CD14-positive monocyte (primary cell): Measurements from ENCODE around the gene PSMD12. TPM values are rescaled to one million over a fixed set of nuclear protein-coding genes. Genes with fewer than 3 reads are reported as not detected.

ENCODE experiments used
- DNase-seq, 3 donors: peaks; one replicate each; pipeline ENCODE4 v3.0.0-alpha.2; 2011 to 2022
- H2AFZ ChIP-seq: 2 replicates; pipeline ENCODE4 v1.6.0; 2012; ENCODE audit warnings: mild to moderate bottlenecking, low read depth, low read length, inconsistent platforms; ENCODE audit not compliant: insufficient read depth, poor library complexity, severe bottlenecking
- H3K27ac ChIP-seq, 2 donors: 1 replicate in 1 of 2; 2 replicates in 1 of 2; pipeline ENCODE4 v1.5.1; 2012 to 2013; ENCODE audit warnings: low read length in 2 of 2, control low read depth in 1 of 2, inconsistent platforms in 1 of 2, low read depth in 1 of 2, mild to moderate bottlenecking in 1 of 2
- H3K27me3 ChIP-seq, 2 donors: one replicate each; pipeline versions ENCODE4 v1.6.0 to v1.6.1; 2011 to 2013; ENCODE audit warnings: low read length in 2 of 2; ENCODE audit not compliant: control insufficient read depth in 2 of 2, insufficient read depth in 2 of 2
- H3K36me3 ChIP-seq, 2 donors: replicated peaks in 1 of 2; 1 replicate in 1 of 2; 2 replicates in 1 of 2; pipeline versions ENCODE4 v1.5.1 to v1.6.1; 2012 to 2013; ENCODE audit warnings: low read length in 2 of 2, control low read depth in 1 of 2, inconsistent platforms in 1 of 2, mild to moderate bottlenecking in 1 of 2; ENCODE audit not compliant: insufficient read depth in 2 of 2, control insufficient read depth in 1 of 2
- H3K4me1 ChIP-seq, 2 donors: 1 replicate in 1 of 2; 2 replicates in 1 of 2; pipeline versions ENCODE4 v1.5.1 to v1.6.1; 2012 to 2013; ENCODE audit warnings: low read length in 2 of 2, control low read depth in 1 of 2, inconsistent platforms in 1 of 2, mild to moderate bottlenecking in 1 of 2, moderate library complexity in 1 of 2; ENCODE audit not compliant: insufficient read depth in 2 of 2, control insufficient read depth in 1 of 2
- H3K4me2 ChIP-seq: replicated peaks from 2 replicates; pipeline ENCODE3; 2012; ENCODE audit warnings: low read length, moderate library complexity, mild to moderate bottlenecking; ENCODE audit not compliant: poor library complexity, severe bottlenecking; ENCODE audit errors: extremely low read depth
- H3K4me3 ChIP-seq, 3 experiments: fragments of 200-600 bp in 1 of 3; sonication (generic) in 1 of 3; replicated peaks in 1 of 3; 1 replicate in 2 of 3; 2 replicates in 1 of 3; pipeline ENCODE4 v1.5.1; 2011 to 2013; ENCODE audit warnings: low read length in 3 of 3, mild to moderate bottlenecking in 3 of 3, control low read depth in 2 of 3, low read depth in 2 of 3, inconsistent platforms in 1 of 3, moderate library complexity in 1 of 3
- H3K79me2 ChIP-seq: 2 replicates; pipeline ENCODE4 v1.6.0; 2012; ENCODE audit warnings: mild to moderate bottlenecking, control low read depth, inconsistent platforms, low read length, moderate library complexity; ENCODE audit not compliant: insufficient read depth
- H3K9ac ChIP-seq: 2 replicates; pipeline ENCODE4 v1.6.0; 2017; ENCODE audit warnings: low read length, mild to moderate bottlenecking; ENCODE audit not compliant: insufficient read depth, poor library complexity, severe bottlenecking
- H3K9me3 ChIP-seq, 2 donors: replicated peaks in 1 of 2; 1 replicate in 1 of 2; 2 replicates in 1 of 2; pipeline versions ENCODE4 v1.5.1 to v1.6.1; 2012 to 2013; ENCODE audit warnings: low read length in 2 of 2, control low read depth in 1 of 2; ENCODE audit not compliant: control insufficient read depth in 1 of 2, insufficient read depth in 1 of 2
- H4K20me1 ChIP-seq: 2 replicates; pipeline ENCODE4 v1.6.0; 2012; ENCODE audit warnings: mild to moderate bottlenecking, low read length, control low read depth, moderate library complexity; ENCODE audit not compliant: insufficient read depth
- H3K27ac Mint-ChIP-seq, 7 donors: one replicate each; pipeline ENCODE4 v1.8.0; 2020; ENCODE audit warnings: mild to moderate bottlenecking in 7 of 7, mixed read lengths in 7 of 7, moderate library complexity in 6 of 7, inconsistent platforms in 2 of 7
- H3K27me3 Mint-ChIP-seq, 3 donors: one replicate each; pipeline ENCODE4 v1.8.0; 2021 to 2022; ENCODE audit warnings: low read depth in 3 of 3, mild to moderate bottlenecking in 3 of 3, mixed read lengths in 3 of 3, moderate library complexity in 3 of 3, inconsistent platforms in 1 of 3
- H3K36me3 Mint-ChIP-seq, 2 donors: one replicate each; pipeline ENCODE4 v1.8.0; 2020; ENCODE audit warnings: mixed read lengths in 2 of 2, inconsistent platforms in 1 of 2, mild to moderate bottlenecking in 1 of 2
- H3K4me1 Mint-ChIP-seq: one replicate; pipeline ENCODE4 v1.8.0; 2020; ENCODE audit warnings: mild to moderate bottlenecking, mixed read lengths
- H3K4me3 Mint-ChIP-seq, 2 donors: one replicate each; pipeline ENCODE4 v1.8.0; 2020; ENCODE audit warnings: mild to moderate bottlenecking in 2 of 2, mixed read lengths in 2 of 2, moderate library complexity in 1 of 2
- H3K9me3 Mint-ChIP-seq, 7 donors: one replicate each; pipeline ENCODE4 v1.8.0; 2020 to 2022; ENCODE audit warnings: mixed read lengths in 7 of 7, mild to moderate bottlenecking in 6 of 7, moderate library complexity in 6 of 7, inconsistent platforms in 2 of 7
- WGBS: methylation state at CpG from one replicate; pipeline ENCODE4 v1.1.5; 2013; ENCODE audit warnings: missing lambda C conversion rate; ENCODE audit not compliant: insufficient coverage; 5-methylcytosine and 5-hydroxymethylcytosine counted together
- intact Hi-C, 2 donors: fragments of 100-400 bp; cut with micrococcal nuclease; formaldehyde crosslinking; loops; one replicate each; pipeline versions ENCODE4 v1.15.0 to v1.15.1; 2023
- polyA plus RNA-seq, 3 donors: library from polyadenylated mRNA; depleted of rRNA in 1 of 3; unstranded in 2 of 3; stranded (reverse) in 1 of 3; fragments of 300-500 nt in 2 of 3; fragments of >200 nt in 1 of 3; fragmentation: Illumina TruSeq in 2 of 3; gene quantifications; 1 replicate in 2 of 3; 2 replicates in 1 of 3; pipeline ENCODE4 v1.2.3, GENCODE V29; 2012 to 2021
- TF ChIP-seq, protein P1 (sequence below): fragments of 200-600 bp; IDR thresholded peaks from one replicate; pipeline ENCODE4 v1.8.0; 2022; ENCODE audit warnings: antibody characterized with exemption, mild to moderate bottlenecking

The PSMD12 gene
- polyA plus RNA-seq, 3 donors, result 16.2 to 30.7 (median 17.8) TPM

- intact Hi-C loops, result no loop called here
- H3K27ac ChIP-seq, result no peak overlapping the region
- no CpG with 5 or more reads among the region's 5 CpGs for WGBS
- peaks cover 29% of the 10 kb centered on the region for H3K4me1 Mint-ChIP-seq
- H3K9me3 Mint-ChIP-seq, result peaks cover 0 to 2% (median 0%) of the 10 kb centered on the region in 7 donors
- no peaks in the 10 kb centered on the region for H4K20me1 ChIP-seq
- no peaks in the 10 kb centered on the region for H3K79me2 ChIP-seq
- no peak overlapping the region for H3K4me3 ChIP-seq
- no peaks in the 10 kb centered on the region for H3K36me3 ChIP-seq
- no peaks in the 10 kb centered on the region for H3K9me3 ChIP-seq
- no peak overlapping the region for H2AFZ ChIP-seq
- no peaks in the 10 kb centered on the region for H3K36me3 Mint-ChIP-seq
- no peaks in the 10 kb centered on the region for H3K27me3 ChIP-seq
- H3K4me1 ChIP-seq, result peaks cover 23 to 28% of the 10 kb centered on the region in 2 donors
- H3K27me3 Mint-ChIP-seq, result peaks cover 0 to 2% (median 0%) of the 10 kb centered on the region in 3 donors
- H3K9ac ChIP-seq, result no peak overlapping the region
- no peak overlapping the region for H3K27ac Mint-ChIP-seq
- no peak overlapping the region for H3K4me2 ChIP-seq
- no peak overlapping the region for H3K4me3 Mint-ChIP-seq
- TF ChIP-seq, protein P1, sequence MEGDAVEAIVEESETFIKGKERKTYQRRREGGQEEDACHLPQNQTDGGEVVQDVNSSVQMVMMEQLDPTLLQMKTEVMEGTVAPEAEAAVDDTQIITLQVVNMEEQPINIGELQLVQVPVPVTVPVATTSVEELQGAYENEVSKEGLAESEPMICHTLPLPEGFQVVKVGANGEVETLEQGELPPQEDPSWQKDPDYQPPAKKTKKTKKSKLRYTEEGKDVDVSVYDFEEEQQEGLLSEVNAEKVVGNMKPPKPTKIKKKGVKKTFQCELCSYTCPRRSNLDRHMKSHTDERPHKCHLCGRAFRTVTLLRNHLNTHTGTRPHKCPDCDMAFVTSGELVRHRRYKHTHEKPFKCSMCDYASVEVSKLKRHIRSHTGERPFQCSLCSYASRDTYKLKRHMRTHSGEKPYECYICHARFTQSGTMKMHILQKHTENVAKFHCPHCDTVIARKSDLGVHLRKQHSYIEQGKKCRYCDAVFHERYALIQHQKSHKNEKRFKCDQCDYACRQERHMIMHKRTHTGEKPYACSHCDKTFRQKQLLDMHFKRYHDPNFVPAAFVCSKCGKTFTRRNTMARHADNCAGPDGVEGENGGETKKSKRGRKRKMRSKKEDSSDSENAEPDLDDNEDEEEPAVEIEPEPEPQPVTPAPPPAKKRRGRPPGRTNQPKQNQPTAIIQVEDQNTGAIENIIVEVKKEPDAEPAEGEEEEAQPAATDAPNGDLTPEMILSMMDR, result no peak
- no peak for DNase-seq
Observed at GRCh38 chr17:67316781-67317180, 49.6 kb downstream of the PSMD12 start.

DNA sequence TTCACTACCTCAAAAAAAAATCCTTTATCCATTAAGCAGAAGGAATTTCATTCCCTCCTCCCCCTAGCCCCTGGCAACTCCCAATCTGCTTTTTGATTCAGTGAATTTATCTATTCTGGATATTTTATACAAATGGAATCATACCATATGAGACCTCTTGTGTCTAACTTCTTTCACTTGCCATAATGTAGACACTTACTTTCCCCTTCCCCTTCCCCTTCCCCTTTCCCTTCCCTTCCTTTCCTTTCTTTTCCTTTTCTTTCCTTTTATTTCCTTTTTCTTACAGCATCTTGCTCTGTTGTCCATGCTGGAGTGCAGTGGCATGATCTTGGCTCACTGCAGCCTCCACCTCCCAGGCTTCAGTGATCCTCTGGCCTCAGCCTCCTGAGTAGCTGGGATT, 50.5 kb downstream of the PSMD12 start:
- Mint-ChIP-seq H3K4me3 (no peak overlapping the region), H3K36me3 (no peaks in the 10 kb centered on the region), H3K9me3 (peaks cover 0 to 2% (median 0%) of the 10 kb centered on the region in 7 donors), H3K27ac (peak overlapping the region in 5 of 7 donors; percentile 38 to 83 (median 74)), H3K4me1 (peaks cover 36% of the 10 kb centered on the region), H3K27me3 (peaks cover 0 to 2% (median 0%) of the 10 kb centered on the region in 3 donors)
- peak overlapping the region; percentile 14 for H3K4me2 ChIP-seq
- intact Hi-C loops, result no loop called here
- H3K9me3 ChIP-seq, result no peaks in the 10 kb centered on the region
- no peak overlapping the region for H3K27ac ChIP-seq
- peaks cover 31 to 36% of the 10 kb centered on the region in 2 donors for H3K4me1 ChIP-seq
- no peaks in the 10 kb centered on the region for H4K20me1 ChIP-seq
- no peaks in the 10 kb centered on the region for H3K27me3 ChIP-seq
- no peak for DNase-seq
- no peaks in the 10 kb centered on the region for H3K36me3 ChIP-seq
- no peak overlapping the region for H3K9ac ChIP-seq
- no peak overlapping the region for H2AFZ ChIP-seq
- H3K79me2 ChIP-seq, result no peaks in the 10 kb centered on the region
- TF ChIP-seq, protein P1, result no peak
- H3K4me3 ChIP-seq, result no peak overlapping the region
